A549 (cell line): ENCODE data around the gene SLC39A11.

Experiments used
- CEBPB ChIP-seq, 2 experiments: fragments of >200 bp in 1 of 2; sonication (Bioruptor Twin) in 1 of 2; formaldehyde crosslinking in 1 of 2; IDR thresholded peaks; 2 replicates each; pipeline ENCODE4 v1.6.1; 2012 to 2016
- ESRRA ChIP-seq: fragments of 150-350 bp; IDR thresholded peaks from 2 replicates; pipeline ENCODE4 v1.6.1; 2014; ENCODE audit warnings: mild to moderate bottlenecking, low read length, borderline replicate concordance
- NPAS2 ChIP-seq: fragments of 250-450 bp; sonication (Bioruptor Pico); IDR thresholded peaks from 2 replicates; pipeline ENCODE4 v1.8.0; 2022; ENCODE audit warnings: mild to moderate bottlenecking, moderate library complexity, borderline replicate concordance
- POLR2A ChIP-seq: IDR thresholded peaks from 2 replicates; pipeline ENCODE4 v1.6.1; 2012; ENCODE audit warnings: mild to moderate bottlenecking, low read length
- POLR2AphosphoS2 ChIP-seq: conservative IDR thresholded peaks from 2 replicates; pipeline ENCODE4 v1.6.1; 2012; ENCODE audit warnings: low read length, improper control_type of control experiment, inconsistent platforms
- ZNF302 ChIP-seq: fragments of 250-450 bp; sonication (Bioruptor Pico); IDR thresholded peaks from 2 replicates; pipeline ENCODE4 v1.9.0; 2021; ENCODE audit warnings: inconsistent platforms, mild to moderate bottlenecking, moderate library complexity
- TF ChIP-seq, protein P1 (sequence below): fragments of >200 bp; sonication (Bioruptor Twin); formaldehyde crosslinking; IDR thresholded peaks from 3 replicates; pipeline ENCODE4 v1.5.1; 2016
- TF ChIP-seq, protein P2 (sequence below): fragments of 200-600 bp; sonication (generic); IDR thresholded peaks from 2 replicates; pipeline ENCODE4 v1.6.1; 2016; ENCODE audit warnings: antibody characterized with exemption, mild to moderate bottlenecking, moderate library complexity
- TF ChIP-seq, protein P3 (sequence below): IDR thresholded peaks from 2 replicates; pipeline ENCODE4 v1.6.1; 2012; ENCODE audit warnings: low read depth, borderline replicate concordance
- TF ChIP-seq, protein P4 (sequence below): IDR thresholded peaks from 2 replicates; pipeline ENCODE4 v1.6.1; 2012
- TF ChIP-seq, protein P5 (sequence below): fragments of 150-350 bp; IDR thresholded peaks from 2 replicates; pipeline ENCODE4 v1.6.1; 2014; ENCODE audit warnings: low read depth, mild to moderate bottlenecking, low read length

DNA sequence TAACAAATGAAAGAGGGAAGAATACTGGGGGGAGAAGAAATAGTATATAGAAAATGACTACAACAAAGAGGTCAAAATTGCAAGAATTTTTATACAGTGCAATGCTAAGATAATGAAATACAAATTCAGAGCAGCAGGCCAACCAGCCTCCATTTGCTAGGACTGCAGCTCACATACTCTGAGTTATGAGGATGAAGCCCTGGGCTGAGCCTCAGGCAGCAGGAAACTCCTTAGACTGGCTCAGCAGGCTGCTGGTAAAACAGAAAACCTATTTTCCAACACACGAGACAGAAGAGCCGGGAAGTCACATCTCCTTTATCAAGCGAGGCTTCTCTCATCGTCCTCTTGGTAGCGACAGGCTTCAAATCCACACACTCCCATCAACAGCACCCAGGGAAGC, 296.5 kb downstream of the SLC39A11 start:
- TF ChIP-seq NPAS2 (CRISPR knock-in tag) (no peak), CEBPB (IDR thresholded peaks at IDR 0.05) (no peak), ESRRA (no peak), POLR2A (no peak), POLR2AphosphoS2 (no peak), ZNF302 (CRISPR knock-in tag) (no peak)
- TF ChIP-seq, protein P1, sequence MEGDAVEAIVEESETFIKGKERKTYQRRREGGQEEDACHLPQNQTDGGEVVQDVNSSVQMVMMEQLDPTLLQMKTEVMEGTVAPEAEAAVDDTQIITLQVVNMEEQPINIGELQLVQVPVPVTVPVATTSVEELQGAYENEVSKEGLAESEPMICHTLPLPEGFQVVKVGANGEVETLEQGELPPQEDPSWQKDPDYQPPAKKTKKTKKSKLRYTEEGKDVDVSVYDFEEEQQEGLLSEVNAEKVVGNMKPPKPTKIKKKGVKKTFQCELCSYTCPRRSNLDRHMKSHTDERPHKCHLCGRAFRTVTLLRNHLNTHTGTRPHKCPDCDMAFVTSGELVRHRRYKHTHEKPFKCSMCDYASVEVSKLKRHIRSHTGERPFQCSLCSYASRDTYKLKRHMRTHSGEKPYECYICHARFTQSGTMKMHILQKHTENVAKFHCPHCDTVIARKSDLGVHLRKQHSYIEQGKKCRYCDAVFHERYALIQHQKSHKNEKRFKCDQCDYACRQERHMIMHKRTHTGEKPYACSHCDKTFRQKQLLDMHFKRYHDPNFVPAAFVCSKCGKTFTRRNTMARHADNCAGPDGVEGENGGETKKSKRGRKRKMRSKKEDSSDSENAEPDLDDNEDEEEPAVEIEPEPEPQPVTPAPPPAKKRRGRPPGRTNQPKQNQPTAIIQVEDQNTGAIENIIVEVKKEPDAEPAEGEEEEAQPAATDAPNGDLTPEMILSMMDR: no peak
- TF ChIP-seq, protein P2, sequence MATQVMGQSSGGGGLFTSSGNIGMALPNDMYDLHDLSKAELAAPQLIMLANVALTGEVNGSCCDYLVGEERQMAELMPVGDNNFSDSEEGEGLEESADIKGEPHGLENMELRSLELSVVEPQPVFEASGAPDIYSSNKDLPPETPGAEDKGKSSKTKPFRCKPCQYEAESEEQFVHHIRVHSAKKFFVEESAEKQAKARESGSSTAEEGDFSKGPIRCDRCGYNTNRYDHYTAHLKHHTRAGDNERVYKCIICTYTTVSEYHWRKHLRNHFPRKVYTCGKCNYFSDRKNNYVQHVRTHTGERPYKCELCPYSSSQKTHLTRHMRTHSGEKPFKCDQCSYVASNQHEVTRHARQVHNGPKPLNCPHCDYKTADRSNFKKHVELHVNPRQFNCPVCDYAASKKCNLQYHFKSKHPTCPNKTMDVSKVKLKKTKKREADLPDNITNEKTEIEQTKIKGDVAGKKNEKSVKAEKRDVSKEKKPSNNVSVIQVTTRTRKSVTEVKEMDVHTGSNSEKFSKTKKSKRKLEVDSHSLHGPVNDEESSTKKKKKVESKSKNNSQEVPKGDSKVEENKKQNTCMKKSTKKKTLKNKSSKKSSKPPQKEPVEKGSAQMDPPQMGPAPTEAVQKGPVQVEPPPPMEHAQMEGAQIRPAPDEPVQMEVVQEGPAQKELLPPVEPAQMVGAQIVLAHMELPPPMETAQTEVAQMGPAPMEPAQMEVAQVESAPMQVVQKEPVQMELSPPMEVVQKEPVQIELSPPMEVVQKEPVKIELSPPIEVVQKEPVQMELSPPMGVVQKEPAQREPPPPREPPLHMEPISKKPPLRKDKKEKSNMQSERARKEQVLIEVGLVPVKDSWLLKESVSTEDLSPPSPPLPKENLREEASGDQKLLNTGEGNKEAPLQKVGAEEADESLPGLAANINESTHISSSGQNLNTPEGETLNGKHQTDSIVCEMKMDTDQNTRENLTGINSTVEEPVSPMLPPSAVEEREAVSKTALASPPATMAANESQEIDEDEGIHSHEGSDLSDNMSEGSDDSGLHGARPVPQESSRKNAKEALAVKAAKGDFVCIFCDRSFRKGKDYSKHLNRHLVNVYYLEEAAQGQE: no peak
- TF ChIP-seq, protein P3, sequence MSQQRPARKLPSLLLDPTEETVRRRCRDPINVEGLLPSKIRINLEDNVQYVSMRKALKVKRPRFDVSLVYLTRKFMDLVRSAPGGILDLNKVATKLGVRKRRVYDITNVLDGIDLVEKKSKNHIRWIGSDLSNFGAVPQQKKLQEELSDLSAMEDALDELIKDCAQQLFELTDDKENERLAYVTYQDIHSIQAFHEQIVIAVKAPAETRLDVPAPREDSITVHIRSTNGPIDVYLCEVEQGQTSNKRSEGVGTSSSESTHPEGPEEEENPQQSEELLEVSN: no peak
- TF ChIP-seq, protein P4, sequence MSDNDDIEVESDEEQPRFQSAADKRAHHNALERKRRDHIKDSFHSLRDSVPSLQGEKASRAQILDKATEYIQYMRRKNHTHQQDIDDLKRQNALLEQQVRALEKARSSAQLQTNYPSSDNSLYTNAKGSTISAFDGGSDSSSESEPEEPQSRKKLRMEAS: no peak
- TF ChIP-seq, protein P5, sequence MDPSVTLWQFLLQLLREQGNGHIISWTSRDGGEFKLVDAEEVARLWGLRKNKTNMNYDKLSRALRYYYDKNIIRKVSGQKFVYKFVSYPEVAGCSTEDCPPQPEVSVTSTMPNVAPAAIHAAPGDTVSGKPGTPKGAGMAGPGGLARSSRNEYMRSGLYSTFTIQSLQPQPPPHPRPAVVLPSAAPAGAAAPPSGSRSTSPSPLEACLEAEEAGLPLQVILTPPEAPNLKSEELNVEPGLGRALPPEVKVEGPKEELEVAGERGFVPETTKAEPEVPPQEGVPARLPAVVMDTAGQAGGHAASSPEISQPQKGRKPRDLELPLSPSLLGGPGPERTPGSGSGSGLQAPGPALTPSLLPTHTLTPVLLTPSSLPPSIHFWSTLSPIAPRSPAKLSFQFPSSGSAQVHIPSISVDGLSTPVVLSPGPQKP: no peak
